SK-N-SH treated with all-trans-retinoic acid at 6 μM for 48 hours (cell line): ENCODE data around the gene ISM2.

Experiments
- ARNTL ChIP-seq: fragments of 450-650 bp; formaldehyde crosslinking; IDR thresholded peaks from 2 replicates; pipeline ENCODE4 v1.5.0; 2020; ENCODE audit warnings: low read depth, mild to moderate bottlenecking, moderate library complexity, borderline replicate concordance
- PATZ1 ChIP-seq: fragments of 250-450 bp; sonication (Bioruptor Pico); IDR thresholded peaks from 2 replicates; pipeline ENCODE4 v1.8.0; 2020; ENCODE audit warnings: mild to moderate bottlenecking, moderate library complexity, borderline replicate concordance
- RARB ChIP-seq: fragments of 250-450 bp; sonication (Bioruptor Pico); IDR thresholded peaks from 2 replicates; pipeline ENCODE4 v1.8.0; 2021; ENCODE audit warnings: mild to moderate bottlenecking, moderate library complexity
- TCF4 ChIP-seq: fragments of 250-450 bp; sonication (Bioruptor Pico); IDR thresholded peaks from 2 replicates; pipeline ENCODE4 v1.8.0; 2021; ENCODE audit warnings: mild to moderate bottlenecking, moderate library complexity, borderline replicate concordance
- ZFP3 ChIP-seq: fragments of 250-450 bp; sonication (Bioruptor Pico); IDR thresholded peaks from 2 replicates; pipeline ENCODE4 v1.5.0; 2020; ENCODE audit warnings: mild to moderate bottlenecking, moderate library complexity
- ZNF70 ChIP-seq: fragments of 450-650 bp; formaldehyde crosslinking; IDR thresholded peaks from 2 replicates; pipeline ENCODE4 v1.5.0; 2020; ENCODE audit warnings: mild to moderate bottlenecking, moderate library complexity
- ZNF8 ChIP-seq: fragments of 450-650 bp; formaldehyde crosslinking; IDR thresholded peaks from 2 replicates; pipeline ENCODE4 v1.5.0; 2020; ENCODE audit warnings: mild to moderate bottlenecking, moderate library complexity

DNA sequence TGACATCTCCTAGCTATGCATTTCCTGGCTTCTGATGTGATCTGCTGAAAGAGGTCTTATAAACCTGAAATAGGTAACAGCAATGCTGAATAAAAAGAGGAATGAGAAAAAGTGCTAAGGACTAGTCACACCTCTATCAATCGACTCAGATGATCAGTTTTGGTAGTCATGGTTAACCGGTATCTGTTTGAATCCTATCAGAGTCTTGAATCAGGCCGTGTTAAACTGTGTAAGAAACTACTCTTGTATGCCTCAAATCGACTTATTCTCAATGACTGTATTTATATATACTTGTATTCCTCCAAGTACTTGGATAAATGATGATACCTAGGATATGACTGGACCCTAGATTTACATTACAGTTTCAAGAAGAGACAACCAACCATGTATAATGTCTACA, 10.8 kb upstream of the ISM2 start:
- no peak for TF ChIP-seq ZFP3
- TF ChIP-seq PATZ1 (CRISPR knock-in tag) = no peak
- no peak for TF ChIP-seq RARB
- TF ChIP-seq ZNF70 (CRISPR knock-in tag) = no peak
- no peak for TF ChIP-seq ZNF8 (CRISPR knock-in tag)
- no peak for TF ChIP-seq TCF4 (CRISPR knock-in tag)
- no peak for TF ChIP-seq ARNTL
